ENCODE measurements around the gene ITPKB.

ITPKB gene

GRCh38 chr1:226739696-226740065, 599 bp upstream of the ITPKB start:
- no peak for TF ChIP-seq CTCF (conservative IDR thresholded peaks at IDR 0.05)
- H3K27ac ChIP-seq: peak overlapping the region; percentile 87

GRCh38 chr1:226738421-226738994, 574 bp downstream of the ITPKB start:
- H3K27ac ChIP-seq: peak overlapping the region; percentile 87
- no peak for TF ChIP-seq CTCF (conservative IDR thresholded peaks at IDR 0.05)

GRCh38 chr1:226737819-226738420, 1.2 kb downstream of the ITPKB start:
- H3K27ac ChIP-seq: peak overlapping the region; percentile 87
- TF ChIP-seq CTCF (conservative IDR thresholded peaks at IDR 0.05): no peak

GRCh38 chr1:226736908-226737818, 1.9 kb downstream of the ITPKB start:
- peak overlapping the region; percentile 87 for H3K27ac ChIP-seq
- peak; percentile 27 for TF ChIP-seq CTCF (conservative IDR thresholded peaks at IDR 0.05)

GRCh38 chr1:226736001-226736907, 2.8 kb downstream of the ITPKB start:
- peak overlapping the region; percentile 87; the same call in 1 of the 2 replicates for H3K27ac ChIP-seq
- TF ChIP-seq CTCF (conservative IDR thresholded peaks at IDR 0.05): no peak

GRCh38 chr1:226735576-226735975, 3.5 kb downstream of the ITPKB start:
- H3K27ac ChIP-seq: no peak overlapping the region
- no peak for TF ChIP-seq CTCF (conservative IDR thresholded peaks at IDR 0.05)
